Measurements from ENCODE around the gene DDX17.

DNA sequence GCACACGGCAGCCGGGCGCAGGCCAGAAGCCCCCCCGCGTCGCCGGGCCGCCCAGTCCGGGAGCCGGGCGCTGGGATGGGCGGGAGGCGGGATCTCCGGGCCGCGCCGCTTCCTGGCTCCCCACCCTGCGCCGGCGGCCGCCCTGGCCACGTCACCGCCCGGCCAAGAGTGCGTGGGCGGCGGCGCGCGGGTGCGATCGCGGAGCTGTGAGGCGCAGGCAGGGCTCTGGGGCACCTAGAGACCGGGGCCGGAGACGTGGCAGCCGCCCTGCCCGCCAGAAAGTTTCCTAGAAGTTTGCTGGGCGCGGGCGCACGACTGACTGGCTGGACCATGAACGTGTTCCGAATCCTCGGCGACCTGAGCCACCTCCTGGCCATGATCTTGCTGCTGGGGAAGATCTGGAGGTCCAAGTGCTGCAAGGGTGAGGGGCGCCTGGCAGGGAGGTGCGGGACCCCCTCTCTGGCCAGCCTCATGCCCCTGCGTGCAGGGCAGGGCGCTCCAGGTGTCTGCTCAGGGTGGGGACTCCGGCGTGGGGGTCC, 38.1 kb downstream of the DDX17 start, which contains the start of gene KDELR3:
- TF ChIP-seq POLR2A (IDR thresholded peaks at IDR 0.05; ENCODE audit: low read length) (no peak), GATA1 (IDR thresholded peaks at IDR 0.05; ENCODE audit: low read depth, low read length) (no peak)
